ENCODE measurements around the gene E4F1. TPM values are rescaled to one million over a fixed set of nuclear protein-coding genes. Genes with fewer than 3 reads are reported as not detected.
A peak's percentile ranks its signal among the peaks of the same experiment; 100 is the strongest.

The E4F1 gene
- total and polyA plus RNA-seq, 9 of the 15 experiments (the other 6 are each of a cell fraction or from before 2014, with no cell fraction given) = 0.48 to 94.9 (median 20.4) TPM

DNA sequence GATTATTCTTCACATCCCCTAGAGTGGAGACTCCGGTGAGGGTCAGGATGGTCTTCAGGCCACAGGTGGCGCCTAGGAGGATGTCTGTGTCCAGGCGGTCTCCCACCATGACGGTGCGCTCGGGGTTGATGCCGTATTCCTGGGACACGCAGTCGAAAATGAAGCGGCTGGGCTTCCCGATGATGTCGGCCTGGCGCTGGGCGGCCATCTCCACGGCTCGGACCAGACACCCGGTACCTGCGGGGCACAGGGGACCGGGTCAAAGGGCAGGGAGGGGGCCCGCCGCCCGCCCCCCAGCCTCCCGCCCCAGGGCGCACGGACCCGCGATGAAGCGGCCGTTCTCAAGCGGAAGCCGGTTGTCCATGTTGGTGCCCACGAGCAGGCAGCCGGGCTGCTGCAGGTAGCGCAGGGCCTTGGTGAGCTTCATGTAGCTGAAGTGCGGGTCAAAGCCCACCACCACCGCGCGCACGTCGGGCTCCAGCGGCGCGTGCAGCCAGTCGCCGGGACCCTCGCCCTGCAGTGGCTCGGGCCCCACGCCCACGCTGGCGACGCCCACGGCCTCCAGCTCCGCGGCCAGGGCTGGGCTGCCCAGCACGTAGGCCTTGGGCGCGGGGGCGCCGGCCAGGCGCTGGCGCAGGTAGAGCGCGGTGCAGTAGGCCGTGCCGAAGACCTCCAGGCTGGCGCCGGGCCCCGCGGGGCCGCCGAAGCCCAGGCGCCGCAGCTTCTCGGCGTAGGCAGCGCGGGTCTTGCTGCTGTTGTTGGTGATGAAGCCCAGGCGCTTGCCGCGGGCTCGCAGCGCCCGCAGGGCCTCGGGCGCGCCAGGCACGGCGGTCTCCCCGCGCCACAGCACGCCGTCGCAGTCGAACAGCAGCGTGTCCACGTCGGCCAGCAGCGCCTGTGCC lies 9.3 kb upstream of the E4F1 start (continued):
- TF ChIP-seq RNF219 (CRISPR knock-in tag; IDR thresholded peaks at IDR 0.05) (no peak), PHF8 (IDR thresholded peaks at IDR 0.05; ENCODE audit: borderline replicate concordance, low read length) (peak; percentile 61; the same call in 1 of the 2 replicates), POLR3A (IDR thresholded peaks at IDR 0.05; ENCODE audit: borderline replicate concordance, extremely low read depth, insufficient read depth, insufficient read length) (no peak), IRF2 (CRISPR knock-in tag; IDR thresholded peaks at IDR 0.05) (peak; percentile 22; the same call in 1 of the 2 replicates), ZNF511 (CRISPR knock-in tag; IDR thresholded peaks at IDR 0.05) (0 out of 2 replicates have a peak, but pooled peaks have one; percentile 65), ZFX (CRISPR knock-in tag; IDR thresholded peaks at IDR 0.05) (no peak; the same call in 1 of the 2 replicates), ZNF79 (CRISPR knock-in tag; IDR thresholded peaks at IDR 0.05; ENCODE audit: low read depth) (no peak), PML (IDR thresholded peaks at IDR 0.05; ENCODE audit: low read length) (no peak), ZNF282 (CRISPR knock-in tag; IDR thresholded peaks at IDR 0.05) (peak; percentile 87), CBFA2T3 (IDR thresholded peaks at IDR 0.05) (no peak), CHD1 (IDR thresholded peaks at IDR 0.05; ENCODE audit: low read length) (peak; percentile 90), SMARCA5 (IDR thresholded peaks at IDR 0.05) (no peak), ZNF589 (CRISPR knock-in tag; IDR thresholded peaks at IDR 0.05; ENCODE audit: low read depth) (no peak), MBD2 (IDR thresholded peaks at IDR 0.05; ENCODE audit: borderline replicate concordance, low read depth) (no peak), JUND (IDR thresholded peaks at IDR 0.05; ENCODE audit: borderline replicate concordance, low read depth, low read length) (no peak), JUND (tag; IDR thresholded peaks at IDR 0.05; ENCODE audit: borderline replicate concordance, low read depth, low read length) (no peak)
- TF ChIP-seq, protein P1, sequence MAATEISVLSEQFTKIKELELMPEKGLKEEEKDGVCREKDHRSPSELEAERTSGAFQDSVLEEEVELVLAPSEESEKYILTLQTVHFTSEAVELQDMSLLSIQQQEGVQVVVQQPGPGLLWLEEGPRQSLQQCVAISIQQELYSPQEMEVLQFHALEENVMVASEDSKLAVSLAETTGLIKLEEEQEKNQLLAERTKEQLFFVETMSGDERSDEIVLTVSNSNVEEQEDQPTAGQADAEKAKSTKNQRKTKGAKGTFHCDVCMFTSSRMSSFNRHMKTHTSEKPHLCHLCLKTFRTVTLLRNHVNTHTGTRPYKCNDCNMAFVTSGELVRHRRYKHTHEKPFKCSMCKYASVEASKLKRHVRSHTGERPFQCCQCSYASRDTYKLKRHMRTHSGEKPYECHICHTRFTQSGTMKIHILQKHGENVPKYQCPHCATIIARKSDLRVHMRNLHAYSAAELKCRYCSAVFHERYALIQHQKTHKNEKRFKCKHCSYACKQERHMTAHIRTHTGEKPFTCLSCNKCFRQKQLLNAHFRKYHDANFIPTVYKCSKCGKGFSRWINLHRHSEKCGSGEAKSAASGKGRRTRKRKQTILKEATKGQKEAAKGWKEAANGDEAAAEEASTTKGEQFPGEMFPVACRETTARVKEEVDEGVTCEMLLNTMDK (IDR thresholded peaks at IDR 0.05; ENCODE audit: borderline replicate concordance, insufficient read depth, low read depth, low read length, poor library complexity, severe bottlenecking) = peak; percentile 1
- TF ChIP-seq, protein P2, sequence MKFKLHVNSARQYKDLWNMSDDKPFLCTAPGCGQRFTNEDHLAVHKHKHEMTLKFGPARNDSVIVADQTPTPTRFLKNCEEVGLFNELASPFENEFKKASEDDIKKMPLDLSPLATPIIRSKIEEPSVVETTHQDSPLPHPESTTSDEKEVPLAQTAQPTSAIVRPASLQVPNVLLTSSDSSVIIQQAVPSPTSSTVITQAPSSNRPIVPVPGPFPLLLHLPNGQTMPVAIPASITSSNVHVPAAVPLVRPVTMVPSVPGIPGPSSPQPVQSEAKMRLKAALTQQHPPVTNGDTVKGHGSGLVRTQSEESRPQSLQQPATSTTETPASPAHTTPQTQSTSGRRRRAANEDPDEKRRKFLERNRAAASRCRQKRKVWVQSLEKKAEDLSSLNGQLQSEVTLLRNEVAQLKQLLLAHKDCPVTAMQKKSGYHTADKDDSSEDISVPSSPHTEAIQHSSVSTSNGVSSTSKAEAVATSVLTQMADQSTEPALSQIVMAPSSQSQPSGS (CRISPR knock-in tag; IDR thresholded peaks at IDR 0.05) = no peak

Measured in K562 (cell line).